Measurements from ENCODE around the gene RASGRP4.
A peak's percentile ranks its signal among the peaks of the same experiment; 100 is the strongest.

Gene RASGRP4

GRCh38 chr19:38388349-38389100 is 37.5 kb downstream of the RASGRP4 start, which contains the start of gene SPRED3:
SPRED3 (plus strand) TSS chr19:38388697; CDS start chr19:38390303, 1,606 bp downstream.
- Histone ChIP-seq H2AFZ (ENCODE audit: low read length, unreplicated experiment) (peak within 1 kb of the TSS; percentile 68), H3K27ac (ENCODE audit: low read depth, low read length) (peak within 1 kb of the TSS; percentile 86), H3K4me1 (ENCODE audit: control insufficient read depth, insufficient read depth, low read length, unreplicated experiment) (peaks cover 23% of the 10 kb centered on the region), H3K27me3 (ENCODE audit: insufficient read depth, low read length) (no peaks in the 10 kb centered on the region), H3K36me3 (ENCODE audit: insufficient read depth, low read length) (0 out of 2 replicates have a peak, but pooled peaks cover under 1% of the 10 kb centered on the region), H3K4me3 (ENCODE audit: low read depth, low read length) (peak within 1 kb of the TSS; percentile 88), H3K79me2 (ENCODE audit: control insufficient read depth, insufficient read depth, low read length, unreplicated experiment) (peaks cover 11% of the 10 kb centered on the region)

- Histone ChIP-seq H2AFZ (ENCODE audit: low read length, unreplicated experiment) (peak within 1 kb of the TSS; percentile 68), H3K4me1 (ENCODE audit: control insufficient read depth, insufficient read depth, low read length, unreplicated experiment) (peaks cover 20% of the 10 kb centered on the region), H3K4me3 (ENCODE audit: low read depth, low read length) (peak within 1 kb of the TSS; percentile 88), H3K36me3 (ENCODE audit: insufficient read depth, low read length) (no peaks in the 10 kb centered on the region), H3K79me2 (ENCODE audit: control insufficient read depth, insufficient read depth, low read length, unreplicated experiment) (peaks cover 11% of the 10 kb centered on the region), H3K27ac (ENCODE audit: low read depth, low read length) (peak within 1 kb of the TSS; percentile 86), H3K27me3 (ENCODE audit: insufficient read depth, low read length) (no peaks in the 10 kb centered on the region)
These were observed 38.3 kb downstream of the RASGRP4 start, which contains the start of gene GGN for GRCh38 chr19:38387550-38388348. GGN (minus strand) TSS chr19:38388034; CDS start chr19:38387261, 773 bp downstream.

- Histone ChIP-seq H3K79me2 (ENCODE audit: control insufficient read depth, insufficient read depth, low read length, unreplicated experiment) (peaks cover 11% of the 10 kb centered on the region), H2AFZ (ENCODE audit: low read length, unreplicated experiment) (no peak overlapping the region), H3K4me1 (ENCODE audit: control insufficient read depth, insufficient read depth, low read length, unreplicated experiment) (peaks cover 14% of the 10 kb centered on the region), H3K27me3 (ENCODE audit: insufficient read depth, low read length) (no peaks in the 10 kb centered on the region), H3K4me3 (ENCODE audit: low read depth, low read length) (peak overlapping the region; percentile 88), H3K27ac (ENCODE audit: low read depth, low read length) (0 out of 2 replicates have a peak overlapping the region, but pooled peaks have one; percentile 52), H3K36me3 (ENCODE audit: insufficient read depth, low read length) (no peaks in the 10 kb centered on the region)
These were observed 39.0 kb downstream of the RASGRP4 start for GRCh38 chr19:38386971-38387549.

GRCh38 chr19:38386300-38386970 is 39.6 kb downstream of the RASGRP4 start:
- no peak overlapping the region for H2AFZ ChIP-seq (ENCODE audit: low read length, unreplicated experiment)
- no peak overlapping the region for H3K27ac ChIP-seq (ENCODE audit: low read depth, low read length)
- no peaks in the 10 kb centered on the region for H3K27me3 ChIP-seq (ENCODE audit: insufficient read depth, low read length)
- H3K4me1 ChIP-seq (ENCODE audit: control insufficient read depth, insufficient read depth, low read length, unreplicated experiment), result peaks cover 11% of the 10 kb centered on the region
- H3K36me3 ChIP-seq (ENCODE audit: insufficient read depth, low read length), result no peaks in the 10 kb centered on the region
- H3K79me2 ChIP-seq (ENCODE audit: control insufficient read depth, insufficient read depth, low read length, unreplicated experiment), result peaks cover 11% of the 10 kb centered on the region
- H3K4me3 ChIP-seq (ENCODE audit: low read depth, low read length), result no peak overlapping the region

GRCh38 chr19:38385804-38386257 is 40.2 kb downstream of the RASGRP4 start:
- Histone ChIP-seq H3K79me2 (ENCODE audit: control insufficient read depth, insufficient read depth, low read length, unreplicated experiment) (peaks cover 11% of the 10 kb centered on the region), H3K4me1 (ENCODE audit: control insufficient read depth, insufficient read depth, low read length, unreplicated experiment) (peaks cover 9% of the 10 kb centered on the region), H3K27ac (ENCODE audit: low read depth, low read length) (no peak overlapping the region), H3K36me3 (ENCODE audit: insufficient read depth, low read length) (peaks cover 5% of the 10 kb centered on the region; the same call in 1 of the 2 replicates), H2AFZ (ENCODE audit: low read length, unreplicated experiment) (no peak overlapping the region), H3K27me3 (ENCODE audit: insufficient read depth, low read length) (no peaks in the 10 kb centered on the region), H3K4me3 (ENCODE audit: low read depth, low read length) (no peak overlapping the region)

GRCh38 chr19:38385057-38385803 is 40.8 kb downstream of the RASGRP4 start:
- Histone ChIP-seq H3K79me2 (ENCODE audit: control insufficient read depth, insufficient read depth, low read length, unreplicated experiment) (peaks cover 8% of the 10 kb centered on the region), H3K36me3 (ENCODE audit: insufficient read depth, low read length) (peaks cover 6% of the 10 kb centered on the region; the same call in 1 of the 2 replicates), H3K27ac (ENCODE audit: low read depth, low read length) (no peak overlapping the region), H2AFZ (ENCODE audit: low read length, unreplicated experiment) (no peak overlapping the region), H3K4me1 (ENCODE audit: control insufficient read depth, insufficient read depth, low read length, unreplicated experiment) (peaks cover 4% of the 10 kb centered on the region), H3K27me3 (ENCODE audit: insufficient read depth, low read length) (no peaks in the 10 kb centered on the region), H3K4me3 (ENCODE audit: low read depth, low read length) (no peak overlapping the region)

GRCh38 chr19:38384209-38385027 is 41.6 kb downstream of the RASGRP4 start:
- Histone ChIP-seq H2AFZ (ENCODE audit: low read length, unreplicated experiment) (no peak overlapping the region), H3K27ac (ENCODE audit: low read depth, low read length) (no peak overlapping the region), H3K27me3 (ENCODE audit: insufficient read depth, low read length) (no peaks in the 10 kb centered on the region), H3K36me3 (ENCODE audit: insufficient read depth, low read length) (peaks cover 6% of the 10 kb centered on the region; the same call in 1 of the 2 replicates), H3K4me1 (ENCODE audit: control insufficient read depth, insufficient read depth, low read length, unreplicated experiment) (no peaks in the 10 kb centered on the region), H3K4me3 (ENCODE audit: low read depth, low read length) (no peak overlapping the region), H3K79me2 (ENCODE audit: control insufficient read depth, insufficient read depth, low read length, unreplicated experiment) (peaks cover 5% of the 10 kb centered on the region)

GRCh38 chr19:38383743-38384142 is 42.3 kb downstream of the RASGRP4 start:
- no peaks in the 10 kb centered on the region for H3K27me3 ChIP-seq (ENCODE audit: insufficient read depth, low read length)
- no peak overlapping the region for H2AFZ ChIP-seq (ENCODE audit: low read length, unreplicated experiment)
- H3K4me3 ChIP-seq (ENCODE audit: low read depth, low read length), result no peak overlapping the region
- H3K79me2 ChIP-seq (ENCODE audit: control insufficient read depth, insufficient read depth, low read length, unreplicated experiment), result peaks cover 9% of the 10 kb centered on the region
- H3K27ac ChIP-seq (ENCODE audit: low read depth, low read length), result no peak overlapping the region
- no peaks in the 10 kb centered on the region for H3K4me1 ChIP-seq (ENCODE audit: control insufficient read depth, insufficient read depth, low read length, unreplicated experiment)
- peaks cover 6% of the 10 kb centered on the region; the same call in 1 of the 2 replicates for H3K36me3 ChIP-seq (ENCODE audit: insufficient read depth, low read length)

- Histone ChIP-seq H2AFZ (ENCODE audit: low read length, unreplicated experiment) (no peak overlapping the region), H3K4me1 (ENCODE audit: control insufficient read depth, insufficient read depth, low read length, unreplicated experiment) (no peaks in the 10 kb centered on the region), H3K27ac (ENCODE audit: low read depth, low read length) (no peak overlapping the region), H3K27me3 (ENCODE audit: insufficient read depth, low read length) (no peaks in the 10 kb centered on the region), H3K4me3 (ENCODE audit: low read depth, low read length) (no peak overlapping the region), H3K79me2 (ENCODE audit: control insufficient read depth, insufficient read depth, low read length, unreplicated experiment) (peaks cover 9% of the 10 kb centered on the region), H3K36me3 (ENCODE audit: insufficient read depth, low read length) (peaks cover 6% of the 10 kb centered on the region; the same call in 1 of the 2 replicates)
These were observed 42.8 kb downstream of the RASGRP4 start for GRCh38 chr19:38383184-38383583.

Data from ACC112 (cell line).